Subcutaneous preadipocyte (primary cell): ENCODE data around the gene NEU1. TPM values are rescaled to one million over a fixed set of nuclear protein-coding genes. Genes with fewer than 3 reads are reported as not detected.
A peak's percentile ranks its signal among the peaks of the same experiment; 100 is the strongest.

Experiments used
- small RNA-seq: library from RNA; depleted of rRNA; stranded (forward); fragments of <200 nt; gene quantifications from one replicate; pipeline ENCODE3, GENCODE V24; 2012
- total RNA-seq: library from RNA; depleted of rRNA; stranded (reverse); fragments of >200 nt; gene quantifications from 2 replicates; pipeline ENCODE4 v1.2.3, GENCODE V29; 2012

The NEU1 gene
- total RNA-seq, result 55.9 and 56.1 TPM in 2 replicates

DNA sequence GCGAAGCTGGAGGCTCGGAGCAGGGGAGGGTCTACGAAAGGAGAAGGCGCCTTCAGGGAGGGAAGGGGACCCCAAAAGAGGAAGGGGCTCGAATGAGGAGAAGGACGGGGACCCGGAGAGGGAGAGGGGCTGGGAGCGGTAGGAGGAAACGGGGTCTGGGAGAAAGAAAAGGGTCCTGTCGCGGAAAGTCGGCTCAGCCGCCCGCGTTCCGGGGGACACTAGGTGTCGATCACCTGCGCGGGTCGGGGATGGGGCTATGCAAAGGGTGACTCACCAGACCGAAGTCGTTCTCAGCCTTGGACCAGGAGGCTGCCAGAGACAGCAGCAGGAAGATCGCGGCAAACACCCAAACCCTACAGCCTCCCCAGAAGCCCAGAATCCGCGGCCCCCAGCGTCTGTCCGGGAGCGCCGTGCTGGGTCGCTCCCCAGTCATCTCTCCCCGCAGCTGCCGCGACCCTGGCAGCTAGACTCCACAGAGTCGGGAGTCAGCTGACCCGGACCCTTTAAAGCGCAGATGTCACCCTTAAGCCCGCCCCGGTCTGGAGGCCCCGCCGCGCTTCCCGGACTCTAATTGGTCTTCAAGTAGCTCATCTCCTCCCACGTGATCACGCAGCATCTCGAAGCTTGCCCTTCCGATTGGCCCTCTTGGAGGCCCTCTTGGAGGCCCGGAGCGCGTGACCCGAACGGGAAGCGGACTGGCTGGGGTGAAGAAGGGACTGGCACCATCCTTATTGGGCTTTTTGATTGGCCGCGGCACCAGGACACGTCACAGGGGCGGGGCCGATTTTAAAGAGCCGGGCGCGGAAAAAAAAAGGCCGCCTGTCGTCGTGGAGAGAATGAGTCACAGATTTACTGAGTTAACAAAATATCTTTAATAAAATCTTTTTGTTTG is at the start of gene NEU1:
Gene NEU1, minus strand, starts transcription at position 478 of the 892 bp plus-strand sequence. Its CDS starts 45 bp downstream, at position 433.

DNA sequence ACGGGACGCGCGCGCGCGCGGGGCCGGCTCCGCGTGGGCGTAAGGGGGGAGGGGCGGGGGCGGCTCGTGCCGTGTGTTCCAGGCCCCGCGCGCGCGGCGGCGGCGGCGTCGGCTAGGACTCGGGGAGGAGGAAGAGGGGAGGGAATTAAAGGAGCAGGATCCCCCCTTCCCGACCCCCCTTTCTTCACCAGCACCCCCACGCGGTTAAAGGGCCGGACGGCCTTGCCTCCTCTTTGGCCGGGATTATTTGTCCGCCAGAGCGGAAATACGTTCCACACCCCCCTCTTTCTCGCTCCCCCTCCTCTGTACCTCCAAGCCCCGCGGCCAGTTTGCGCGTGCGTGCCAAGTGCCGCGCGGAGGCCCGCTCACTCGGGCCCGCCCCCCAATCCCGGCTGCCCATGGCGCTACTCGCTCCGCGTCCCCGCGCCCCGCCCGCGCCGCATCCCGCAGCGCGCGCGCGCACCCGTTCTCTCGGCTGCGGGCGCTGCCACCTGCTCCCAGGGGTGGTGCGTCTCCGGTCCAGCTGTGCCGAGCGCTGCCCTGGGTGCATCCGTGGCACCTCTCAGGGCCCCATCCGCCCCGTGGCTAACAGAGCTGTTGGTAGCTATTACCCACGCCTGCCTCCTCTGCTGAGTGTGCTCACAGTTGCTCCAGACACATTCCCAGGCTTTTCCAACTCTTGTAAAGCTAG is 39.5 kb upstream of the NEU1 start, which contains the start of gene ZBTB12:
Gene ZBTB12, minus strand, starts transcription at position 134 of the 691 bp plus-strand sequence. CDS start 781 bp downstream, outside the sequence.

DNA sequence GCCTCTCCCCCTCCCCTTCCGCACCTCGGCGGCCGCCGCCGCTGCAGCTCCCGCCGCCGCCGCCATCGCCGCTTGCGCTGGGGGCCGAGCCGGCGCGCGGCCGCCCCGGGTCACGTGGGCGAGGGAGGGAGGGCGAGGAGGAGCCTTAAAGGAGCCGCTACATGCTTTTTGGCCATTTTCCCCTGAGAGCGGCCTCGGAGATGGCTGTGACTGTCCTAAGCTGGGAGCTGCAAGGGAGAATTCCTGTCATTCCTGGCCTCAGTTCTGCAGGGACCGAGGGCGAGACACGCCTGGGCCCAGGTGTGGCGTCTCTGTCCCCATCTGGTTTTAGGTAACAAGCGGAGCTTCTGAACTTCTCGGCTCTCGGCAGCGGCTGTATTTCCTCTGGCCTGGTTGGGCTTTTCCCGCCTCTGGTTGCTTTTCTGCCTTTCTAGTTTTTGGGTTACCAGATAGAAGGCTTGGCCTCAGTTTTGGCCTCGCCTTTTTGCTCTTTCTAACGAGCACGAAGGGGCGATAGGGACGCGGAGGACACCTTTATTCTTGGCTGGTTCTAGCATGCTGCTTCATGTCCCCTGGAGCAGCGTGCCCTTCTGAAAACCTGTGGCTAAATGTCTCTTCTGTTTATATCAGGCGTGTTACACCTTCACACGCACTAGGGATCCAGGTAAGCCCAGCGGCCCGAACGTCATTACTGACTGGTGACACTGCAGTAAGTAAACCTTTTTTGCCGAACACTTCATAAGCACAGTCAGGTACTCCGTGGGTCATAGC is 35.2 kb upstream of the NEU1 start, which contains the start of gene EHMT2:
Gene EHMT2, minus strand, starts transcription at position 87 of the 771 bp plus-strand sequence. Its CDS starts 21 bp downstream, at position 66.

DNA sequence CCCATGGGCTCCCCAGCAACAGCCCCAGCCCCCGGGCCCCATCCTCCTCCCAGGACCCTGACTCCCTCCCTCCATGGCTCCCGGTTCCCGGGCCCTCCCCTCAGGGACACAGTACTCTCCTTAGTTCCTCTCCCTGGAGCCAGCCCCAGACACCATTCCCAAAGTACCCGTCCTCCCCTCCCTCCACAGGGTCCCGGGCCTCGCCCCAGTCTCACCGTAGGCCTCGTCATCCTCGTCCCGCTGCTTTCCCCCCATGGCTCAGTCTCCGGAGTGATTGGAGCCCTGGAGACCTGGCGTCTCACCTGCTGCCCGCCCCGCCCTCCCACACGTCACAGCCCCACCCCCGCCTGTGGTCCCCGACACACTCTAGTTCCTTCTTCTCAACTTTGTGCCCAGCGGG is 16.1 kb upstream of the NEU1 start, which contains the start of gene SLC44A4:
Gene SLC44A4, minus strand, starts transcription at position 272 of the 400 bp plus-strand sequence. Its CDS starts 17 bp downstream, at position 255.

DNA sequence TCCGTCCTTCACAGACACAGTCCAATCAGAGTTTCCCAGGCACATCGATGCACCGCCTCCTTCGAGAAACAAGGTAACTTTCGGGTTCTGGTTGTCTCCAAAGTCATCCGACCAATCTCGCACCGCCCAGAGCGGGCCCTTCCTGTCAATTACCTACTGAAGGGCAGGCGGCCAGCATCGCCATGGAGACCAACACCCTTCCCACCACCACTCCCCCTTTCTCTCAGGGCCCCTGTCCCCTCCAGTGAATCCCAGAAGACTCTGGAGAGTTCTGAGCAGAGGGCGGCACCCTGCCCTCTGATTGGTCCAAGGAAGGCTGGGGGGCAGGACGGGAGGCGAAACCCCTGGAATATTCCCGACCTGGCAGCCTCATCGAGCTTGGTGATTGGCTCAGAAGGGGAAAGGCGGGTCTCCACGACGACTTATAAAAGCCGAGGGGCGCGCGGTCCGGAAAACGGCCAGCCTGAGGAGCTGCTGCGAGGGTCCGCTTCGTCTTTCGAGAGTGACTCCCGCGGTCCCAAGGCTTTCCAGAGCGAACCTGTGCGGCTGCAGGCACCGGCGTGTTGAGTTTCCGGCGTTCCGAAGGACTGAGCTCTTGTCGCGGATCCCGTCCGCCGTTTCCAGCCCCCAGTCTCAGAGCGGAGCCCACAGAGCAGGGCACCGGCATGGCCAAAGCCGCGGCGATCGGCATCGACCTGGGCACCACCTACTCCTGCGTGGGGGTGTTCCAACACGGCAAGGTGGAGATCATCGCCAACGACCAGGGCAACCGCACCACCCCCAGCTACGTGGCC is 35.1 kb downstream of the NEU1 start, which contains the start of gene HSPA1B:
Gene HSPA1B, plus strand, starts transcription at position 453 of the 794 bp plus-strand sequence. Its CDS starts 213 bp downstream, at position 666.

DNA sequence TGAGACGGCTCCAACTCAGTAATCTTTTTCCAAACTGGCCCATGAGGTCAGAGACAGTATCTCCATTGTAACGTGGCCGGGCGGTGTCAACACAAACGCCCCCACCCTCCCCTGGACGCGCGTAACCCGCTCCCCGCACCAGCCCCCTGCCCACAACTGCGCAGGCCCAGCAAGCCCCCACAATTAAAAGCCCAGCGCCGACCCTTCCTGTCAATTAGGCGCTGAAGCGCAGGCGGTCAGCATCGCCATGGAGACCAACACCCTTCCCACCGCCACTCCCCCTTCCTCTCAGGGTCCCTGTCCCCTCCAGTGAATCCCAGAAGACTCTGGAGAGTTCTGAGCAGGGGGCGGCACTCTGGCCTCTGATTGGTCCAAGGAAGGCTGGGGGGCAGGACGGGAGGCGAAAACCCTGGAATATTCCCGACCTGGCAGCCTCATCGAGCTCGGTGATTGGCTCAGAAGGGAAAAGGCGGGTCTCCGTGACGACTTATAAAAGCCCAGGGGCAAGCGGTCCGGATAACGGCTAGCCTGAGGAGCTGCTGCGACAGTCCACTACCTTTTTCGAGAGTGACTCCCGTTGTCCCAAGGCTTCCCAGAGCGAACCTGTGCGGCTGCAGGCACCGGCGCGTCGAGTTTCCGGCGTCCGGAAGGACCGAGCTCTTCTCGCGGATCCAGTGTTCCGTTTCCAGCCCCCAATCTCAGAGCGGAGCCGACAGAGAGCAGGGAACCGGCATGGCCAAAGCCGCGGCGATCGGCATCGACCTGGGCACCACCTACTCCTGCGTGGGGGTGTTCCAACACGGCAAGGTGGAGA is 47.4 kb downstream of the NEU1 start, which contains the start of the genes HSPA1A and HSPA1L:
Gene HSPA1A, plus strand, starts transcription at position 519 of the 814 bp plus-strand sequence. Its CDS starts 214 bp downstream, at position 733.
Gene HSPA1L, minus strand, starts transcription at position 259 of the 814 bp plus-strand sequence. CDS start 3,311 bp downstream, outside the sequence.

Small RNA genes within 50 kb of the gene (small RNA-seq; reads per million reads assigned to genes)
- gene SNORD48 (26.9 reads per million, percentile 97 among the genes with 10 or more reads in this experiment), gene SNORD52 (not detected)

Other genes with a start within 250 kb of the NEU1 start
- not detected in 2 replicates for gene AIF1, start 247.6 kb downstream of the NEU1 start, total RNA-seq
- 54.7 and 90.9 TPM in 2 replicates for gene PRRC2A, start 242.1 kb downstream of the NEU1 start, total RNA-seq
- gene BAG6, start 210.2 kb downstream of the NEU1 start, total RNA-seq, result 145 and 182 TPM in 2 replicates
- gene APOM, start 206.9 kb downstream of the NEU1 start, total RNA-seq, result 0.59 and 1.1 TPM in 2 replicates
- gene C6orf47, start 202.0 kb downstream of the NEU1 start, total RNA-seq, result 12.5 and 15.8 TPM in 2 replicates
- 24.3 and 26.4 TPM in 2 replicates for gene GPANK1, start 197.8 kb downstream of the NEU1 start, total RNA-seq
- gene CSNK2B, start 196.7 kb downstream of the NEU1 start, total RNA-seq, result 130 and 189 TPM in 2 replicates
- 3.3 and 4.3 TPM in 2 replicates for gene LY6G5B, start 192.8 kb downstream of the NEU1 start, total RNA-seq
- 0.37 and 0.39 TPM in 2 replicates for gene LY6G5C, start 181.8 kb downstream of the NEU1 start, total RNA-seq
- gene ABHD16A, start 159.5 kb downstream of the NEU1 start, total RNA-seq, result 29.4 and 34.0 TPM in 2 replicates
- gene LY6G6F, start 156.0 kb downstream of the NEU1 start, total RNA-seq, result not detected in 2 replicates
- gene LY6G6D, start 147.5 kb downstream of the NEU1 start, total RNA-seq, result not detected in 2 replicates
- not detected in 2 replicates for gene LY6G6C, start 141.1 kb downstream of the NEU1 start, total RNA-seq
- gene MPIG6B, start 139.4 kb downstream of the NEU1 start, total RNA-seq, result not detected in 2 replicates
- gene DDAH2, start 133.5 kb downstream of the NEU1 start, total RNA-seq, result 22.7 and 32.0 TPM in 2 replicates
- 927 and 1,210 TPM in 2 replicates for gene CLIC1, start 126.3 kb downstream of the NEU1 start, total RNA-seq
- 16.9 and 29.1 TPM in 2 replicates for gene MSH5, start 122.8 kb downstream of the NEU1 start, total RNA-seq
- 0.59 and 1.1 TPM in 2 replicates for gene SAPCD1, start 100.2 kb downstream of the NEU1 start, total RNA-seq
- gene VWA7, start 85.5 kb downstream of the NEU1 start, total RNA-seq, result under 0.01 and 0.98 TPM in 2 replicates
- 88.6 and 117 TPM in 2 replicates for gene VARS1, start 67.1 kb downstream of the NEU1 start, total RNA-seq
- gene LSM2, start 55.9 kb downstream of the NEU1 start, total RNA-seq, result 37.1 and 48.9 TPM in 2 replicates
- 0.37 and 0.39 TPM in 2 replicates for gene HSPA1L, start 47.5 kb downstream of the NEU1 start, total RNA-seq
- gene HSPA1A, start 47.3 kb downstream of the NEU1 start, total RNA-seq, result 35.6 and 53.8 TPM in 2 replicates
- gene HSPA1B, start 35.1 kb downstream of the NEU1 start, total RNA-seq, result 77.8 and 79.0 TPM in 2 replicates
- not detected in 2 replicates for gene SLC44A4, start 16.2 kb upstream of the NEU1 start, total RNA-seq
- gene EHMT2, start 34.9 kb upstream of the NEU1 start, total RNA-seq, result 43.4 and 50.4 TPM in 2 replicates
- gene ZBTB12, start 39.3 kb upstream of the NEU1 start, total RNA-seq, result 1.5 and 1.8 TPM in 2 replicates
- 0.59 and 2.9 TPM in 2 replicates for gene C2, start 64.9 kb upstream of the NEU1 start, total RNA-seq
- gene CFB, start 83.3 kb upstream of the NEU1 start, total RNA-seq, result 6.3 and 10.7 TPM in 2 replicates
- gene NELFE, start 96.2 kb upstream of the NEU1 start, total RNA-seq, result 97.9 and 114 TPM in 2 replicates
- gene SKIC2, start 96.4 kb upstream of the NEU1 start, total RNA-seq, result 55.5 and 55.7 TPM in 2 replicates
- 13.5 and 15.1 TPM in 2 replicates for gene DXO, start 109.3 kb upstream of the NEU1 start, total RNA-seq
- gene C4A, start 119.2 kb upstream of the NEU1 start, total RNA-seq, result 1.4 and 2.6 TPM in 2 replicates
- gene C4B, start 152.0 kb upstream of the NEU1 start, total RNA-seq, result 1.4 and 1.5 TPM in 2 replicates
- under 0.01 TPM in 1 of 2 replicates, not detected in the other for gene CYP21A2, start 175.6 kb upstream of the NEU1 start, total RNA-seq
- 99.6 and 179 TPM in 2 replicates for gene TNXB, start 246.5 kb upstream of the NEU1 start, total RNA-seq